AG09309 (cell line): ENCODE data around the gene FAM98C.

ENCODE experiments used
- DNase-seq: peaks from one replicate; pipeline ENCODE4 v3.0.0-alpha.2; 2010; ENCODE audit warnings: low read depth
- H3K4me3 ChIP-seq: 2 replicates; pipeline ENCODE4 v1.5.1; 2011; ENCODE audit warnings: mild to moderate bottlenecking, low read depth, low read length, moderate library complexity; ENCODE audit not compliant: control insufficient read depth
- CTCF ChIP-seq: IDR thresholded peaks from 2 replicates; pipeline ENCODE4 v1.5.1; 2011; ENCODE audit warnings: mild to moderate bottlenecking, low read depth, low read length, inconsistent platforms; ENCODE audit not compliant: insufficient read depth, control insufficient read depth; ENCODE audit errors: missing control alignments

Gene FAM98C

GRCh38 chr19:38445362-38445761 lies 42.5 kb downstream of the FAM98C start:
- no peak for TF ChIP-seq CTCF
- no peak for DNase-seq
- no peak overlapping the region for H3K4me3 ChIP-seq

- H3K4me3 ChIP-seq, result no peak overlapping the region
- no peak for TF ChIP-seq CTCF
- no peak for DNase-seq
Observed at GRCh38 chr19:38448225-38448624, 45.3 kb downstream of the FAM98C start.

- H3K4me3 ChIP-seq, result no peak overlapping the region
- no peak for DNase-seq
- no peak for TF ChIP-seq CTCF
Observed at GRCh38 chr19:38449518-38449917, 46.6 kb downstream of the FAM98C start.

- H3K4me3 ChIP-seq, result no peak overlapping the region
- TF ChIP-seq CTCF, result no peak
- no peak for DNase-seq
Observed at GRCh38 chr19:38451036-38451435, 48.1 kb downstream of the FAM98C start.

GRCh38 chr19:38451629-38452028 lies 48.7 kb downstream of the FAM98C start:
- H3K4me3 ChIP-seq, result no peak overlapping the region
- no peak for TF ChIP-seq CTCF
- no peak for DNase-seq

- TF ChIP-seq CTCF, result no peak
- H3K4me3 ChIP-seq, result no peak overlapping the region
- no peak for DNase-seq
Observed at GRCh38 chr19:38452430-38453366, 49.8 kb downstream of the FAM98C start.
